Measurements from ENCODE around the gene KCNK1. TPM values are rescaled to one million over a fixed set of nuclear protein-coding genes. Genes with fewer than 3 reads are reported as not detected.

KCNK1 gene
- total RNA-seq, 2 donors from 2014 or later, result 3.4 to 10.0 TPM

DNA sequence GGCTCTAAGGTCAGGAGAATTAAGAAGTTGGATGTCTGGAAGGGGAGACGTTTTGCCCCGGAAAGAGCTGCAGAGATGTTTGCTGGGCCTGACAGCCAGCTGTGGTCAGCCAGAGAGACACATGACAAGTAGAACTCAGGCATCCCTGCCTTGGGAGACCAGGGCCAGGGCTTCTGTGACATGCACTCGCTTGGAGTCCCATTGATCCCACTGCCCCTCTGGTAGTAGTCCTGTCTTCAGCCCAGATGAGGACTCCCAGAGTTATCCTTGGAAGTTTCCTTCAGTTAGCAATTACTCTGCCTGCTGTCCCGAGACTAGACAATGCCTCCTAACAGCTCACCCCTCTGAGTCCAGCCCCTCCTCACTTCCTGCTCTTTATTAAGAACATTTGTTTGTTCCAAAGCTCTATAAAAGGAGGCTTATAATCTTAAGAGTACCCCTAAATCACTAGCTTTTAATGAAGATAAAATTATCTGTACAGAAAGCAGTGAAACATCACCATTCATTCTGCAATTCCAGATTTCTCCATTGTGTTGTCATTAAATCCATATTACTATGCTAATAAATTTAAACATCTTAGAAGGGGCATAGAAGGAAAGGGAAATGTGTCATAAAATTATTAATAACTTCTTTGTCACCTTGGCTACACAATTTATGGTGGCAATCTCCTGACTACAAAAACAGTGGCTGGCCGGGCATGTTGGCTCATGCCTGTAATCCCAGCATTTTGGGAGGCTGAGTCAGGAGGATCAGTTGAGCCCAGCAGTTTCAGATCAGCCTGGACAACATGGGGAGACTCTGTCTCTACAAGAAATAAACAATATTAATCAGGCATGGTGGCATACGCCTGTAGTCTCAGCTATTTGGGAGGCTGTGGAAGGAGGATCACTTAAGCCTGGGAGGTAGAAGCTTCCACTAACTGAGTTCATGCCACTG, 94.2 kb downstream of the KCNK1 start:
- no peaks in the 10 kb centered on the region for H3K4me1 Mint-ChIP-seq
- peaks cover 15% of the 10 kb centered on the region for H3K27me3 Mint-ChIP-seq
- no peak overlapping the region for H3K4me3 Mint-ChIP-seq
- peaks cover 8% of the 10 kb centered on the region for H3K9me3 Mint-ChIP-seq
- H3K27ac Mint-ChIP-seq, result no peak overlapping the region
- ATAC-seq (replicated peaks), result no peak
- no peaks in the 10 kb centered on the region for H3K36me3 Mint-ChIP-seq (ENCODE audit: low read depth)

DNA sequence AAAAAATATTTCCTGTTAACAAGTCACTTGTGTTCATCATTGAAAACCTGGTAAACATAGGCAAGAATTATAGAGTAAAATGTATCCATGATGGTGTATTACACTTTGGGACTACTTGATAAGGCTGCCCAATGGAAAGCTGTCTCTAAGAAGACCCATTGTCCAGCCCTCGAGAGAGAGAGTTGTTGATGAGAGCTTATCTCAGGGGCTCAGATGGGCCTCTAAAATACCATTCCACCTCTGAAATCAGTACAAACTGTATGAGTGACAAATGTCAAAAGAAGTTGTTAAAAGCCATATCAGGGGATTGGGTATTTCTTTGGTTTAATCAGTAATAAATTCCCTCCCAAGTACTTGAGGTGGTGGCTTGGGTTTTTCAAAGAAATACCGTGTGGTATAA, 96.1 kb downstream of the KCNK1 start:
- H3K4me1 Mint-ChIP-seq, result no peaks in the 10 kb centered on the region
- peaks cover 17% of the 10 kb centered on the region for H3K27me3 Mint-ChIP-seq
- H3K27ac Mint-ChIP-seq, result no peak overlapping the region
- H3K36me3 Mint-ChIP-seq (ENCODE audit: low read depth), result no peaks in the 10 kb centered on the region
- H3K9me3 Mint-ChIP-seq, result peaks cover 10% of the 10 kb centered on the region
- no peak overlapping the region for H3K4me3 Mint-ChIP-seq
- ATAC-seq (replicated peaks), result no peak

DNA sequence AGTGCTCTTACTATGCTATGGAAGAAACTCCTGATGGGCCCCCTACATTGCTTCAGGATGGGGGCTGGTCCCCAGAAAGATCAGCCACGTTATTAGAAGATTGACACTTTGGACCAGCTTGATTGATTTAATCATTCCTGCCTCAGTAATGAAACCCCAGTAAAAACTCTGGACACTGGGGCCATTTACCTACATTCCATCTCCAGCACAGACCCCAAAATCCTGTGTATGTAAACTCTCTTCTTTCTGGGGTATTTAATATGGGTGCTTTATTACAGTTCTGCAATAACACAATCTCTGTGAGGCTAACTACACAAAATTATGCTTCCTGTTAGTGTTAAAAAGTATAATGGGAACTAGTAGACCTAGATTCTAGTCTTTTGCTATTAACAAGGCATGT, 96.6 kb downstream of the KCNK1 start:
- Mint-ChIP-seq H3K4me3 (no peak overlapping the region), H3K9me3 (peaks cover 10% of the 10 kb centered on the region), H3K27ac (no peak overlapping the region), H3K27me3 (peaks cover 17% of the 10 kb centered on the region), H3K4me1 (no peaks in the 10 kb centered on the region), H3K36me3 (ENCODE audit: low read depth) (no peaks in the 10 kb centered on the region)
- ATAC-seq (replicated peaks), result no peak

DNA sequence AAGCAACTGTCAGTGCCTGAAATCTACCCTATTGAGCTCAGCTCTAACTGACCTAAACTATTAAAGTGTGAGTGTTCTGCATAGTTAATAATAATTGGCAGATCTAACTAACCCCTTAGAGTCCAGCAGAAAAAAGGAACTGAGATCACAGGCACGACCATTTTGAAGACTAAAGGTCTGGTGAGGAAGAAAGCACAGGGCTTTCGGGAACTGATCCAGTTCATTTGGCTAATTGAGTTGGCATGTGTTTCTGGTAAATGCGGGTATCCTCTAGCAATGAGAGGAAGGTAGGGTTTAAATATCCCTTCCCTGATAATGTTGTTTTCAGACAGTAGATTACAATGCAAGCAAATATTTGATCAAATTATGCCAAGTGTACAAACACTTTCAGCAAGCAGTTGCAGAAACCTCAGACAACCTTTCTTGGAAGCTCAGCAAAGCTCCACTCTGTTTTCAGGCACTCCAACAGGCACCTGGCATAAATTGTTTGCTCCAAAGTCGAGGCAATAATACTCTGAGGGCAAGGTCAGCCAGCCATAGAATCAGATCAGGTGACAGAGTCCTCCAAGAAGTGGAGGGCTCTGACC, 100.8 kb downstream of the KCNK1 start:
- H3K27me3 Mint-ChIP-seq, result peaks cover 20% of the 10 kb centered on the region
- H3K9me3 Mint-ChIP-seq, result peaks cover 10% of the 10 kb centered on the region
- no peaks in the 10 kb centered on the region for H3K36me3 Mint-ChIP-seq (ENCODE audit: low read depth)
- no peak overlapping the region for H3K4me3 Mint-ChIP-seq
- no peak for ATAC-seq (replicated peaks)
- no peak overlapping the region for H3K27ac Mint-ChIP-seq
- H3K4me1 Mint-ChIP-seq, result no peaks in the 10 kb centered on the region

DNA sequence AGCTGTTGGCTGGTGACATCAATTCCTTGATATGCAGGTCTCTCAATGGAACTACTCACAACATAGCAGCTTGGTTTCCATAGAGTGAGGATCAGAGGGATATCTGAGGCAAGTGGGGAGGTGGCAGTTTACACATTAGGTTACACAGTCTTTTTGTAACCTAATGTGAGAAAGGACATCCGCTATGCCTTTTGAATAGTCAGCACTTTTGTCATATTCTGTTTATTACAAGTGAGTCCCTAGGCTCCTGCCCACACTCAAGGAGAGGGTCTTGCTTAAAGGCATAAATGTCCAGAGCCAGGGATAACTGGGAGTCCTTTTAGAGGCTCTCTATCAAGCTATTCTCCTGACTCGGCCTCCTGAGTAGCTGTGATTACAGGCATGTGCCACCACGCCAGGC, 104.2 kb downstream of the KCNK1 start:
- Mint-ChIP-seq H3K27me3 (peaks cover 19% of the 10 kb centered on the region), H3K36me3 (ENCODE audit: low read depth) (no peaks in the 10 kb centered on the region)

DNA sequence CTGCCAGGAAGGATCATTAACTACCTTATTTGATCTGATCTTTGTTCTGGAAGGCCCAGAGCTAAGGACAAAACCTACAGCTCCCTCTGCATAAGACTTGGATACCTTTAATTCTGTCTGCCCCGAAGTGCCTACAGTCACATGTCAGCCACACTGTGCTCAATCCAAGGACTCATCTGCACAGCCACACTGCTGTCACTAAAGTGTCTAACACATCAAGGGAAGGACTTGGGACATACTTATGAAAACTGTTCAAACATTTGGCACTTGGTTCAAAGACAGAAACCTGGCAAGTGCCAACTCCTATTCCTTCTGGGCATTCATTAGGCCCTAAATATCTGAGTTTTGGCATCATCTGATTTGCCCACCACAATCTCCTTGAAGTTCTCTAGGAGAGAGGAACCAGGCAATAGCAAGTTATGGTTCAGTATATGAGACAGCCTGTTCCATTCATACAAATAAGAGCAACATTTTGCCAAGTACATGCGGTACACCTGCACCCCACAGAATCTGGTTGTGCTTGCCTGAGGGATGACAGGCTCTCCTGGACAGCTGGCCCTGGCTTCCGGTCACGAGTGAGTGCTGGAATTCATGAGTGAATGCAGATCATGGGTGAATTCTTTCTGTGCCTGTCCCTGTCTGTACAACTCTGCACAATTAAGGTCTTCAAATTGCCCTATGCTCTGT, 105.9 kb downstream of the KCNK1 start:
- no peaks in the 10 kb centered on the region for H3K4me1 Mint-ChIP-seq
- H3K27ac Mint-ChIP-seq, result no peak overlapping the region
- ATAC-seq (replicated peaks), result no peak
- H3K36me3 Mint-ChIP-seq (ENCODE audit: low read depth), result no peaks in the 10 kb centered on the region
- H3K9me3 Mint-ChIP-seq, result no peaks in the 10 kb centered on the region
- peaks cover 13% of the 10 kb centered on the region for H3K27me3 Mint-ChIP-seq
- H3K4me3 Mint-ChIP-seq, result no peak overlapping the region

More for the DNA sequence above, 104.2 kb downstream of the KCNK1 start:
- H3K4me1 Mint-ChIP-seq, result no peaks in the 10 kb centered on the region
- no peak for ATAC-seq (replicated peaks)
- H3K9me3 Mint-ChIP-seq, result peaks cover 3% of the 10 kb centered on the region
- H3K4me3 Mint-ChIP-seq, result no peak overlapping the region
- no peak overlapping the region for H3K27ac Mint-ChIP-seq

DNA sequence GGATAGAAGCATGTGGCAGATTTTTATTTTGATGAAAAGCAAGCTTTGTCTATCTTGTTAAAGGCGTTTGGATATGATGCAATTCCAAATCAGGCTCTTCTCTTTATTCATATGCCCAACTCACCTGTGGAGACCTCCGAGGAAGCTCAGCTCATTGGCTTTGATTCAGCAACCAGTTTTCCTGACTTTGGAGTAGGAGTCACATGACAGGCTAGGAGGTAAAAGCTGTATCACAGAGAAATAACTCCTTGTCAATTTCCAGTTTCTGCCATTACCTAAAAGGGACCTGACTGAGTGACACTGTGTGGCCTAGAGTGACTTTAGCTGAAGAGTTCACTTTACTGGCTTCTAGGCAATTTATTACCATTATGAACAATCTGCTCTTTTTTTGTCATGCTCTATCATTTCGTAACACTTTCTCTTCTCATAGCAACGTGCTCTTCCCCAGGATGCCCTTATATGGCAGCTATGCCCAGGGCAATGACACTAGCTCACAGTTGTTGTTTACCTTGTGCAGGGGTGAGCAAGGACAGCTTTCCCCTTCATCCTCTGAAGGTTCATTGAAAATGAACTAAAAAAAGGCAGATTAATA, 107.2 kb downstream of the KCNK1 start:
- Mint-ChIP-seq H3K4me3 (no peak overlapping the region), H3K27me3 (peaks cover 10% of the 10 kb centered on the region), H3K36me3 (ENCODE audit: low read depth) (no peaks in the 10 kb centered on the region), H3K4me1 (no peaks in the 10 kb centered on the region), H3K9me3 (no peaks in the 10 kb centered on the region), H3K27ac (no peak overlapping the region)
- ATAC-seq (replicated peaks), result peak; percentile 60

All from activated T-helper 17 cell treated with anti-CD3 and anti-CD28 coated beads, Interleukin-2, amount 50 U/mL, for 72 hours (primary cell).